ENCODE data around the gene FYCO1.

FYCO1 gene

GRCh38 chr3:45909542-45909941 lies 86.1 kb downstream of the FYCO1 start:
- DNase-seq, result no peak

- no peak for DNase-seq
These were observed 86.9 kb downstream of the FYCO1 start for GRCh38 chr3:45908761-45909160.

- no peak for DNase-seq
These were observed 87.6 kb downstream of the FYCO1 start for GRCh38 chr3:45907769-45908705.

GRCh38 chr3:45906681-45907407 lies 88.8 kb downstream of the FYCO1 start:
- no peak for DNase-seq

GRCh38 chr3:45905755-45906154 lies 89.9 kb downstream of the FYCO1 start:
- DNase-seq, result no peak

GRCh38 chr3:45904931-45905330 lies 90.7 kb downstream of the FYCO1 start:
- no peak for DNase-seq

GRCh38 chr3:45896956-45897355 lies 98.7 kb downstream of the FYCO1 start:
- DNase-seq, result no peak

GRCh38 chr3:45895686-45896468 lies 99.7 kb downstream of the FYCO1 start:
- DNase-seq, result no peak

- peak; percentile 25 for DNase-seq
These were observed 101.6 kb downstream of the FYCO1 start for GRCh38 chr3:45894015-45894414.

- no peak for DNase-seq
These were observed 103.5 kb downstream of the FYCO1 start for GRCh38 chr3:45892161-45892560.

- peak; percentile 11 for DNase-seq
These were observed 105.2 kb downstream of the FYCO1 start for GRCh38 chr3:45890405-45890804.

GRCh38 chr3:45889337-45889736 lies 106.3 kb downstream of the FYCO1 start:
- no peak for DNase-seq

- DNase-seq, result no peak
These were observed 107.7 kb downstream of the FYCO1 start for GRCh38 chr3:45887759-45888511.

- DNase-seq, result no peak
These were observed 108.3 kb downstream of the FYCO1 start for GRCh38 chr3:45887285-45887684.

GRCh38 chr3:45885979-45886705 lies 109.5 kb downstream of the FYCO1 start, which contains the start of gene CCR9:
Gene CCR9, plus strand, starts transcription at chr3:45886543. Its CDS starts 8,391 bp downstream, at chr3:45894934.
- DNase-seq, result no peak

- no peak for DNase-seq
These were observed 111.0 kb downstream of the FYCO1 start for GRCh38 chr3:45884368-45885201.

- DNase-seq, result peak; percentile 27
These were observed 114.3 kb downstream of the FYCO1 start for GRCh38 chr3:45881078-45882022.

- no peak for DNase-seq
These were observed 114.9 kb downstream of the FYCO1 start for GRCh38 chr3:45880725-45881077.

- DNase-seq, result no peak
These were observed 117.5 kb downstream of the FYCO1 start for GRCh38 chr3:45878124-45878523.

Measured in KG1 (cell line).